ENCODE data around the gene PACSIN2.

The PACSIN2 gene

GRCh38 chr22:42831712-42832111 lies 183.2 kb downstream of the PACSIN2 start:
- H3K9me3 ChIP-seq (ENCODE audit: control insufficient read depth, low read length) = no peaks in the 10 kb centered on the region
- no peaks in the 10 kb centered on the region for H3K27me3 ChIP-seq (ENCODE audit: control insufficient read depth, insufficient read depth, low read length, poor library complexity, severe bottlenecking)
- no peaks in the 10 kb centered on the region for H3K36me3 ChIP-seq (ENCODE audit: control insufficient read depth, insufficient read depth, low read length)
- H3K4me1 ChIP-seq (ENCODE audit: control insufficient read depth, insufficient read depth, low read length) = no peaks in the 10 kb centered on the region
- H3K4me3 ChIP-seq (ENCODE audit: insufficient read depth, low read depth, low read length) = no peak overlapping the region
- 93% methylated on average over 4 of the region's 4 CpGs for WGBS, 2 experiments
- no peak overlapping the region for H3K27ac ChIP-seq (ENCODE audit: insufficient read depth, low read depth, low read length, poor library complexity, severe bottlenecking)

- H3K27me3 ChIP-seq (ENCODE audit: control insufficient read depth, insufficient read depth, low read length, poor library complexity, severe bottlenecking) = no peaks in the 10 kb centered on the region
- no peaks in the 10 kb centered on the region for H3K9me3 ChIP-seq (ENCODE audit: control insufficient read depth, low read length)
- 97 to 98% methylated on average over 5 of the region's 5 CpGs for WGBS, 2 experiments
- no peak overlapping the region for H3K27ac ChIP-seq (ENCODE audit: insufficient read depth, low read depth, low read length, poor library complexity, severe bottlenecking)
- no peak overlapping the region for H3K4me3 ChIP-seq (ENCODE audit: insufficient read depth, low read depth, low read length)
- no peaks in the 10 kb centered on the region for H3K4me1 ChIP-seq (ENCODE audit: control insufficient read depth, insufficient read depth, low read length)
- peaks cover 2% of the 10 kb centered on the region for H3K36me3 ChIP-seq (ENCODE audit: control insufficient read depth, insufficient read depth, low read length)
These were observed 184.8 kb downstream of the PACSIN2 start for GRCh38 chr22:42830161-42830560.

- Histone ChIP-seq H3K36me3 (ENCODE audit: control insufficient read depth, insufficient read depth, low read length) (peaks cover 7% of the 10 kb centered on the region), H3K4me3 (ENCODE audit: insufficient read depth, low read depth, low read length) (no peak overlapping the region), H3K4me1 (ENCODE audit: control insufficient read depth, insufficient read depth, low read length) (no peaks in the 10 kb centered on the region), H3K27me3 (ENCODE audit: control insufficient read depth, insufficient read depth, low read length, poor library complexity, severe bottlenecking) (no peaks in the 10 kb centered on the region), H3K9me3 (ENCODE audit: control insufficient read depth, low read length) (no peaks in the 10 kb centered on the region), H3K27ac (ENCODE audit: insufficient read depth, low read depth, low read length, poor library complexity, severe bottlenecking) (no peak overlapping the region)
- 91 to 100% methylated on average over 2 to 3 of the region's 3 CpGs for WGBS, 2 experiments
These were observed 185.6 kb downstream of the PACSIN2 start for GRCh38 chr22:42829302-42829701.

- H3K4me3 ChIP-seq (ENCODE audit: insufficient read depth, low read depth, low read length) = no peak overlapping the region
- WGBS, 2 experiments = 90 to 91% methylated on average over 3 of the region's 3 CpGs
- no peaks in the 10 kb centered on the region for H3K27me3 ChIP-seq (ENCODE audit: control insufficient read depth, insufficient read depth, low read length, poor library complexity, severe bottlenecking)
- H3K4me1 ChIP-seq (ENCODE audit: control insufficient read depth, insufficient read depth, low read length) = no peaks in the 10 kb centered on the region
- H3K36me3 ChIP-seq (ENCODE audit: control insufficient read depth, insufficient read depth, low read length) = peaks cover 8% of the 10 kb centered on the region
- H3K27ac ChIP-seq (ENCODE audit: insufficient read depth, low read depth, low read length, poor library complexity, severe bottlenecking) = no peak overlapping the region
- no peaks in the 10 kb centered on the region for H3K9me3 ChIP-seq (ENCODE audit: control insufficient read depth, low read length)
These were observed 189.2 kb downstream of the PACSIN2 start for GRCh38 chr22:42825796-42826195.

GRCh38 chr22:42821386-42821785 lies 193.6 kb downstream of the PACSIN2 start:
- H3K36me3 ChIP-seq (ENCODE audit: control insufficient read depth, insufficient read depth, low read length) = peaks cover 8% of the 10 kb centered on the region
- no peak overlapping the region for H3K27ac ChIP-seq (ENCODE audit: insufficient read depth, low read depth, low read length, poor library complexity, severe bottlenecking)
- no peaks in the 10 kb centered on the region for H3K4me1 ChIP-seq (ENCODE audit: control insufficient read depth, insufficient read depth, low read length)
- WGBS, 2 experiments = 98 to 99% methylated on average over 3 of the region's 3 CpGs
- H3K27me3 ChIP-seq (ENCODE audit: control insufficient read depth, insufficient read depth, low read length, poor library complexity, severe bottlenecking) = no peaks in the 10 kb centered on the region
- H3K9me3 ChIP-seq (ENCODE audit: control insufficient read depth, low read length) = no peaks in the 10 kb centered on the region
- H3K4me3 ChIP-seq (ENCODE audit: insufficient read depth, low read depth, low read length) = no peak overlapping the region

- Histone ChIP-seq H3K27me3 (ENCODE audit: control insufficient read depth, insufficient read depth, low read length, poor library complexity, severe bottlenecking) (no peaks in the 10 kb centered on the region), H3K36me3 (ENCODE audit: control insufficient read depth, insufficient read depth, low read length) (peaks cover 6% of the 10 kb centered on the region), H3K4me1 (ENCODE audit: control insufficient read depth, insufficient read depth, low read length) (no peaks in the 10 kb centered on the region), H3K9me3 (ENCODE audit: control insufficient read depth, low read length) (no peaks in the 10 kb centered on the region), H3K4me3 (ENCODE audit: insufficient read depth, low read depth, low read length) (no peak overlapping the region), H3K27ac (ENCODE audit: insufficient read depth, low read depth, low read length, poor library complexity, severe bottlenecking) (no peak overlapping the region)
- WGBS, 2 experiments = 85 to 87% methylated on average over 9 of the region's 9 CpGs
These were observed 194.7 kb downstream of the PACSIN2 start for GRCh38 chr22:42820045-42820763.

Measured in ectodermal cell (in vitro differentiated cells).